Neural progenitor cell (in vitro differentiated cells): ENCODE results near the gene TMEM9B. TPM values are rescaled to one million over a fixed set of nuclear protein-coding genes. Genes with fewer than 3 reads are reported as not detected.
"Not testable (repeated sequence)": the region's sequence is repeated elsewhere in the genome, so short reads cannot be mapped to it uniquely, and the experiment has no call there.

Source experiments
- DNase-seq: peaks from one replicate; pipeline ENCODE4 v3.0.0-alpha.2; 2016; ENCODE audit warnings: low spot score
- H2AFZ ChIP-seq: fragments of 200-600 bp; sonication (generic); replicated peaks from 2 replicates; pipeline ENCODE4 v1.6.1; 2016; ENCODE audit warnings: antibody characterized with exemption
- H3F3A ChIP-seq: fragments of 200-600 bp; sonication (generic); 2 replicates; pipeline ENCODE4 v1.6.1; 2016; ENCODE audit warnings: antibody characterized with exemption, low read depth
- H3K27ac ChIP-seq: fragments of 200-600 bp; sonication (generic); 2 replicates; pipeline ENCODE4 v1.5.1; 2016; ENCODE audit warnings: mild to moderate bottlenecking
- H3K27me3 ChIP-seq: fragments of 200-600 bp; sonication (generic); 2 replicates; pipeline ENCODE4 v1.6.1; 2016; ENCODE audit warnings: mild to moderate bottlenecking, moderate library complexity
- H3K36me3 ChIP-seq: fragments of 200-600 bp; sonication (generic); 2 replicates; pipeline ENCODE4 v1.5.1; 2016
- H3K4me1 ChIP-seq: fragments of 200-600 bp; sonication (generic); 2 replicates; pipeline ENCODE4 v1.6.1; 2016; ENCODE audit warnings: mixed run types
- H3K4me2 ChIP-seq: fragments of 200-600 bp; sonication (generic); 2 replicates; pipeline ENCODE4 v1.6.1; 2016
- H3K4me3 ChIP-seq: fragments of 200-600 bp; sonication (generic); 2 replicates; pipeline ENCODE4 v1.5.1; 2016
- H3K79me2 ChIP-seq: fragments of 200-600 bp; sonication (generic); 2 replicates; pipeline ENCODE4 v1.6.1; 2016; ENCODE audit warnings: low read depth
- H3K9ac ChIP-seq: fragments of 200-600 bp; sonication (generic); 2 replicates; pipeline ENCODE4 v1.6.1; 2016
- H3K9me3 ChIP-seq: fragments of 200-600 bp; sonication (generic); 2 replicates; pipeline ENCODE4 v1.5.1; 2016; ENCODE audit warnings: low read depth
- H4K20me1 ChIP-seq: fragments of 200-600 bp; sonication (generic); 2 replicates; pipeline ENCODE4 v1.6.1; 2016; ENCODE audit warnings: low read depth
- H3K27ac Mint-ChIP-seq: 3 replicates; pipeline ENCODE4 v1.8.0; 2021; ENCODE audit warnings: mixed read lengths
- H3K27me3 Mint-ChIP-seq: 2 replicates; pipeline ENCODE4 v1.8.0; 2022; ENCODE audit warnings: low read depth, mild to moderate bottlenecking, inconsistent platforms, moderate library complexity, mixed read lengths; ENCODE audit not compliant: insufficient read depth
- H3K36me3 Mint-ChIP-seq: 3 replicates; pipeline ENCODE4 v1.8.0; 2021; ENCODE audit warnings: mixed read lengths
- H3K4me1 Mint-ChIP-seq: 3 replicates; pipeline ENCODE4 v1.8.0; 2021; ENCODE audit warnings: mixed read lengths
- H3K4me3 Mint-ChIP-seq: 3 replicates; pipeline ENCODE4 v1.8.0; 2021; ENCODE audit warnings: mild to moderate bottlenecking, moderate library complexity, mixed read lengths
- H3K9me3 Mint-ChIP-seq: 3 replicates; pipeline ENCODE4 v1.8.0; 2020; ENCODE audit warnings: mixed read lengths
- EZH2 ChIP-seq: fragments of 200-600 bp; sonication (generic); IDR thresholded peaks from 2 replicates; pipeline ENCODE4 v1.6.1; 2017; ENCODE audit warnings: antibody characterized with exemption, mild to moderate bottlenecking, moderate library complexity
- EZH2phosphoT487 ChIP-seq: fragments of 200-600 bp; sonication (generic); IDR thresholded peaks from 2 replicates; pipeline ENCODE4 v1.6.1; 2017; ENCODE audit warnings: antibody characterized with exemption
- total RNA-seq: library from RNA; depleted of rRNA; stranded (reverse); fragments of >200 nt; gene quantifications from 2 replicates; pipeline ENCODE4 v1.2.3, GENCODE V29; 2015; ENCODE audit warnings: low replicate concordance
- TF ChIP-seq, protein P1 (sequence below): fragments of 200-600 bp; sonication (generic); IDR thresholded peaks from 2 replicates; pipeline ENCODE4 v1.5.1; 2017; ENCODE audit warnings: antibody characterized with exemption, mild to moderate bottlenecking

Gene TMEM9B
- total RNA-seq, 1 donor from 2014 or later: 17.6 TPM

DNA sequence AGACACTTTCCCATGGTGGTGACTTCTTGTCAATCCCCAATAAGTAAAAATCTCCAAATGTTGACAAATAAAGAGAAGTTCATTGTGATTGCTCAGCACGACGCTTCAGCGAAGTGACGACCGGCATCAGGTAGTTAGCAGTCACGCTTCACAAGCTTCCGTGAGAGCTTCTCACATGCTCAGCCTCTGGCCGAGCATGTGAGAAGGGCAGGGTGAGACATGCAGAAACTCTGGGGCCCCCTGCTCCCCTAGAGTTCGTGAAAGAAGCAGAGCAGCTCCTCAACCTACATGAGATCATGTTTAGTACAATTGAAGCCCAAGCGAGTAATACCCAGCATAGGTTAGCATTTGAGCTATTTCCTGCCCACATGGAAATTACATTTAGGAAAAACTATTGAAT, 27.1 kb downstream of the TMEM9B start:
- H3K9me3 ChIP-seq: no peaks in the 10 kb centered on the region
- H3F3A ChIP-seq: no peaks in the 10 kb centered on the region
- peaks cover 6% of the 10 kb centered on the region for H3K4me1 ChIP-seq
- H2AFZ ChIP-seq: no peak overlapping the region
- no peak for DNase-seq
- Mint-ChIP-seq H3K36me3 (no peaks in the 10 kb centered on the region), H3K4me1 (peaks cover 27% of the 10 kb centered on the region), H3K9me3 (peaks cover 2% of the 10 kb centered on the region), H3K27ac (peak overlapping the region; percentile 24), H3K4me3 (no peak overlapping the region), H3K27me3 (peaks cover 5% of the 10 kb centered on the region)
- H3K4me2 ChIP-seq: no peak overlapping the region
- H3K4me3 ChIP-seq: no peak overlapping the region
- TF ChIP-seq EZH2phosphoT487 (no peak), EZH2 (no peak)
- TF ChIP-seq, protein P1, sequence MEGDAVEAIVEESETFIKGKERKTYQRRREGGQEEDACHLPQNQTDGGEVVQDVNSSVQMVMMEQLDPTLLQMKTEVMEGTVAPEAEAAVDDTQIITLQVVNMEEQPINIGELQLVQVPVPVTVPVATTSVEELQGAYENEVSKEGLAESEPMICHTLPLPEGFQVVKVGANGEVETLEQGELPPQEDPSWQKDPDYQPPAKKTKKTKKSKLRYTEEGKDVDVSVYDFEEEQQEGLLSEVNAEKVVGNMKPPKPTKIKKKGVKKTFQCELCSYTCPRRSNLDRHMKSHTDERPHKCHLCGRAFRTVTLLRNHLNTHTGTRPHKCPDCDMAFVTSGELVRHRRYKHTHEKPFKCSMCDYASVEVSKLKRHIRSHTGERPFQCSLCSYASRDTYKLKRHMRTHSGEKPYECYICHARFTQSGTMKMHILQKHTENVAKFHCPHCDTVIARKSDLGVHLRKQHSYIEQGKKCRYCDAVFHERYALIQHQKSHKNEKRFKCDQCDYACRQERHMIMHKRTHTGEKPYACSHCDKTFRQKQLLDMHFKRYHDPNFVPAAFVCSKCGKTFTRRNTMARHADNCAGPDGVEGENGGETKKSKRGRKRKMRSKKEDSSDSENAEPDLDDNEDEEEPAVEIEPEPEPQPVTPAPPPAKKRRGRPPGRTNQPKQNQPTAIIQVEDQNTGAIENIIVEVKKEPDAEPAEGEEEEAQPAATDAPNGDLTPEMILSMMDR: no peak
- no peaks in the 10 kb centered on the region for H3K36me3 ChIP-seq
- H4K20me1 ChIP-seq: no peaks in the 10 kb centered on the region
- H3K9ac ChIP-seq: no peak overlapping the region
- no peaks in the 10 kb centered on the region for H3K27me3 ChIP-seq
- no peak overlapping the region for H3K27ac ChIP-seq
- no peaks in the 10 kb centered on the region for H3K79me2 ChIP-seq

DNA sequence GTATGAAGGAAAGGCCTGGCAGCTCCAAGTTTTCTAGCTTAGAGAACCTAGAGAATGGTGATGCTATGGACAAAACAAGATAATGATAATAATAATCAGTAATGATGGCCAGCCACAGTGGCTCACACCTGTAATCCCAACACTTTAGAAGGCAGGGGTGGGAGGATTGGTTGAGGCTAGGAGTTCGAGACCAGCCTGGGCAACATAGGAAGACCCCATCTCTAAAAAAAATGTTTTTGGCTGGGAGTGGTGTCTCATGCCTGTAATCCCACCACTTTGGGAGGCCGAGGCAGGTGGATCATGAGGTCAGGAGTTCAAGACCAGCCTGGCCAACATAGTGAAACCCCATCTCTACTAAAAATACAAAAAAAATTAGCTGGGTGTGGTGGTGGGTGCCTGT, 28.5 kb downstream of the TMEM9B start:
- H2AFZ ChIP-seq, H4K20me1 ChIP-seq, H3K9me3 ChIP-seq, H3K4me3 Mint-ChIP-seq, H3K36me3 ChIP-seq, H3K27ac ChIP-seq, H3K9me3 Mint-ChIP-seq, H3K27me3 Mint-ChIP-seq, H3K4me1 ChIP-seq, DNase-seq, H3F3A ChIP-seq, H3K4me2 ChIP-seq, H3K4me3 ChIP-seq, H3K9ac ChIP-seq, H3K79me2 ChIP-seq, H3K27me3 ChIP-seq, H3K36me3 Mint-ChIP-seq, H3K27ac Mint-ChIP-seq: not testable (repeated sequence)
- H3K4me1 Mint-ChIP-seq: peaks cover 22% of the 10 kb centered on the region

DNA sequence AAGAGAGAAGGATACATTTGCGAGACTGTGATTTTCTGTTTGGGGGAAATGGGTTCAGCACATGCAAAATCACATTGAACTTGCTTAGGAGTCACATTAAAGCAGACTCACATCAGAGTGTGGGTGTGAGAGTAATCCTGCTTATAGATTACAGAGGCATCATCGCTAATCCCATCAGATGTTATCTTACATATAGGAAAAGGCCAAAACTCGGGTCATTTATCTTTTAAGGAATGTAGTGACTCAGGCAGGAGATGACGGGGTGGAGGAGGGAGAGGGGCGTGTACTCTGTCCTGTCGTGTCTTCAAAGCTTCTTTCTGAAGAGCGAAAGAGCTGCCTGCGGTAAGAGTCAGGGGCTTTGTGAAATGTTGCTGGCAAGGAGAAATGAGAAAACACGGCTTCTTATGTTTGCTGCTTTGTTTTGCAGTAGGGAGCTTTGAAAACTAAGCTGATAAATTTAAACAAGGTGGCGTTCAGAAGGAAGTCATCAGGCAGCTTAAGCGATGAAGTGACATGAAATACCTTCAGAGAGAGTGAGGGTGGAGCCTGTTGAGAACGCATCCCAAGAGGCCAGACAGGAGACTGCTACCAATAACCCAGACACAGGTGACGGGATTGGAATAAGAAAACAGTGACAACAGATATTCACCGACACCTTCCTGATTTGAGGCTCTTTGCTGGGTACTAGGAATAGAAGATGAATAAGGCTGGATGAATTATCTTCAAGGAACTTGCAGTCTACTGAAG, 29.3 kb downstream of the TMEM9B start:
- no peak for DNase-seq
- no peak for TF ChIP-seq EZH2
- no peak for TF ChIP-seq EZH2phosphoT487
- TF ChIP-seq, protein P1: no peak
- Histone ChIP-seq H3F3A (no peaks in the 10 kb centered on the region), H3K36me3 (no peaks in the 10 kb centered on the region), H3K9me3 (no peaks in the 10 kb centered on the region), H3K27ac (no peak overlapping the region), H2AFZ (peak overlapping the region; percentile 20), H3K4me3 (no peak overlapping the region), H4K20me1 (no peaks in the 10 kb centered on the region), H3K9ac (no peak overlapping the region), H3K4me2 (no peak overlapping the region), H3K79me2 (no peaks in the 10 kb centered on the region), H3K4me1 (peaks cover 6% of the 10 kb centered on the region), H3K27me3 (no peaks in the 10 kb centered on the region)
- Mint-ChIP-seq H3K9me3 (peaks cover 2% of the 10 kb centered on the region), H3K36me3 (no peaks in the 10 kb centered on the region), H3K27ac (peak overlapping the region; percentile 78), H3K4me3 (no peak overlapping the region), H3K4me1 (peaks cover 22% of the 10 kb centered on the region), H3K27me3 (peaks cover 2% of the 10 kb centered on the region)

- no peaks in the 10 kb centered on the region for H3F3A ChIP-seq
- Mint-ChIP-seq H3K27me3 (peaks cover 2% of the 10 kb centered on the region), H3K9me3 (peaks cover 2% of the 10 kb centered on the region), H3K36me3 (peaks cover 2% of the 10 kb centered on the region), H3K4me3 (no peak overlapping the region), H3K4me1 (peaks cover 22% of the 10 kb centered on the region), H3K27ac (no peak overlapping the region)
- peak; percentile 36 for DNase-seq
- no peak overlapping the region for H3K4me2 ChIP-seq
- no peaks in the 10 kb centered on the region for H3K9me3 ChIP-seq
- peaks cover 6% of the 10 kb centered on the region for H3K4me1 ChIP-seq
- TF ChIP-seq EZH2phosphoT487 (no peak), EZH2 (no peak)
- TF ChIP-seq, protein P1: peak; percentile 49
- H4K20me1 ChIP-seq: no peaks in the 10 kb centered on the region
- H3K79me2 ChIP-seq: no peaks in the 10 kb centered on the region
- H3K4me3 ChIP-seq: no peak overlapping the region
- no peaks in the 10 kb centered on the region for H3K36me3 ChIP-seq
- no peak overlapping the region for H3K9ac ChIP-seq
- no peak overlapping the region for H2AFZ ChIP-seq
- no peaks in the 10 kb centered on the region for H3K27me3 ChIP-seq
- no peak overlapping the region for H3K27ac ChIP-seq
These were observed 30.3 kb downstream of the TMEM9B start for GRCh38 chr11:8933931-8934330.
